H1 (cell line): ENCODE data around the gene ILDR2.

ENCODE experiments used
- ASH2L ChIP-seq: fragments of 200-600, 300-600 bp; sonication (generic); IDR thresholded peaks from one replicate; pipeline ENCODE4 v1.7.1; 2017; ENCODE audit warnings: low read length
- CTCF ChIP-seq, 3 experiments: IDR thresholded peaks; 1 replicate in 2 of 3; 2 replicates in 1 of 3; pipeline versions ENCODE4 v1.5.1 to v1.6.1; 2011; ENCODE audit warnings: low read length in 3 of 3, mild to moderate bottlenecking in 3 of 3, inconsistent platforms in 2 of 3, low read depth in 1 of 3, moderate library complexity in 1 of 3; ENCODE audit not compliant: insufficient read depth in 1 of 3; ENCODE audit errors: control extremely low read depth in 1 of 3
- JUND ChIP-seq: IDR thresholded peaks from 2 replicates; pipeline ENCODE4 v1.6.1; 2011; ENCODE audit warnings: mild to moderate bottlenecking, improper control_type of control experiment, low read length

GRCh38 chr1:167013108-167013929 is 38.0 kb upstream of the ILDR2 start:
- TF ChIP-seq CTCF (IDR thresholded peaks at IDR 0.05; ENCODE audit: control extremely low read depth in 1 of 3, insufficient read depth in 1 of 3, low read depth in 1 of 3, low read length in 3 of 3) (no peak), ASH2L (no peak), JUND (no peak)
